ENCODE results near the gene ASCL5.

The ASCL5 gene

DNA sequence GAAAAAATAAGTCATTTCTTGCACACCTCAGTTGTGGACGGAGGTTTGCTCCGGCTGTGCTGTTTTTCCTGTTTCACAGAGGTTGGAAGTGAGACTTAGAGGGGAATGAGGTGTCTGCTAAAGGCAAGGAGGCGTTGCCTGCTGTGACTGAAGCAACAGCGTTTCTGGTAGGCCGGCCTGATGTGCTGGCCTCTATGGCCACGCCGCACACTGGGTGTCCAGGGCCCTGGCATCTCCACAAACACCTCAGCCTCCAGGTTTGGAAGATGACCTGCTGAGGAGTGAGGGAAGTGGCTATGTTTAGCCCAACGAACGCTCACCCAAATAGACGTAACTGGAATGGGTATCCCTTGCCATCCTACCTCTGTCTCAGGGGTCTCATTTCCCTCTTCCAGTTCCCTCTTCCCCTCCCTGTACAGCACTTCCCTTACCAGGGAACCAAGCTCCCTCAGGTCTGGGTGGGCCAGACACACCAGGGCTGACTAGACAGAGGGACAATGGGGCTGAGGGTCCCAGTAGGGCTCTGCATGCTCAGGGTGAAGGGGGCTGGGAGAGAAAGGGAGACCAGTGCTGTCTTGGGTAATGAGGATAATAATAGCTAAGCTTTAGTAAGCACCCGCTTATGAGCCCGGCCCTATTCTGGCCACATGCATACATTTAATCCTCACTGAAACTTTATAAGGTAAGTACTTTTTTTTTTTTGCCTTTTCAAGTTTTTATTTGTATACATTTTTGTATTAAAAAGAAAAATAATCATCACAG lies 26.6 kb downstream of the ASCL5 start:
- H3K4me1 Mint-ChIP-seq: no peaks in the 10 kb centered on the region
- H3K36me3 Mint-ChIP-seq: no peaks in the 10 kb centered on the region
- ATAC-seq (ENCODE audit: low read depth) (no peak), DNase-seq (ENCODE audit: low spot score in 2 of 2) (no peak)
- H3K27me3 Mint-ChIP-seq: peaks cover 12% of the 10 kb centered on the region
- H3K27ac Mint-ChIP-seq: no peak overlapping the region
- H3K9me3 Mint-ChIP-seq: no peaks in the 10 kb centered on the region
- H3K4me3 Mint-ChIP-seq: no peak overlapping the region

DNA sequence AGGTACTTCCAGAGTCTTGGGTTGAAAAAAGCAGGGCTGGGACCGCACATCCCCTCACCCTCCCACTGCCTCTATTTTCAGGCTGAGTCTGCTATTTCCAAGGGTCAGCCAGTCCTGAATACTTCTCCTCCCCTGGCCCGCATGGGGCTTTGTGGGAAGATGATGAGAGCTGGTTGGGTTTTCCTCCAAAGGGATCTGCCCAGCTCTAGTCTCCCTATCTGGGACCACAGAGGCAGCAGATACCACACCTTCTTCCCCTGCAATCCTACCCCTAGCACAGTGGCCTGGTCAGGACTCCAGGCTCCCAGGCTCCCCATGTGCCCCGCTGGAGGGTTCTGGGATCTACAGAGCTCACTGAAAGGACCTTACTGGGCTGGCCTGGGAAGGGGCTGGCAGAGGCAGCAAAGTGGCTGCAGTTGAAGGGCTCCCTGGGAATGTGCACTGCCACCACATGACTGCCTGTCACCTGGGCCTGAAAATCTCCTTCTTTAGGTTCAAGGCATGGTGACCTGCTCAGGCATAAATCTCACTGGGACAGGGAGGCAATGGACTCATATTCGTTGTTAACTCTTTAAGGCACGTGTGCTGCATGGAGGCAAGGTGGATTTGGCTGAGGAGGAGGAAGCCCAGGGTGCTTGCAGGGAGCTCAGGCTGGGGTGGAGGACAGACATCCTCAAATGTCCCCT lies 27.8 kb downstream of the ASCL5 start:
- Mint-ChIP-seq H3K4me1 (no peaks in the 10 kb centered on the region), H3K36me3 (no peaks in the 10 kb centered on the region), H3K27me3 (peaks cover 12% of the 10 kb centered on the region), H3K9me3 (no peaks in the 10 kb centered on the region), H3K4me3 (no peak overlapping the region), H3K27ac (no peak overlapping the region)
- DNase-seq (ENCODE audit: low spot score in 2 of 2) (no peak), ATAC-seq (ENCODE audit: low read depth) (no peak)

DNA sequence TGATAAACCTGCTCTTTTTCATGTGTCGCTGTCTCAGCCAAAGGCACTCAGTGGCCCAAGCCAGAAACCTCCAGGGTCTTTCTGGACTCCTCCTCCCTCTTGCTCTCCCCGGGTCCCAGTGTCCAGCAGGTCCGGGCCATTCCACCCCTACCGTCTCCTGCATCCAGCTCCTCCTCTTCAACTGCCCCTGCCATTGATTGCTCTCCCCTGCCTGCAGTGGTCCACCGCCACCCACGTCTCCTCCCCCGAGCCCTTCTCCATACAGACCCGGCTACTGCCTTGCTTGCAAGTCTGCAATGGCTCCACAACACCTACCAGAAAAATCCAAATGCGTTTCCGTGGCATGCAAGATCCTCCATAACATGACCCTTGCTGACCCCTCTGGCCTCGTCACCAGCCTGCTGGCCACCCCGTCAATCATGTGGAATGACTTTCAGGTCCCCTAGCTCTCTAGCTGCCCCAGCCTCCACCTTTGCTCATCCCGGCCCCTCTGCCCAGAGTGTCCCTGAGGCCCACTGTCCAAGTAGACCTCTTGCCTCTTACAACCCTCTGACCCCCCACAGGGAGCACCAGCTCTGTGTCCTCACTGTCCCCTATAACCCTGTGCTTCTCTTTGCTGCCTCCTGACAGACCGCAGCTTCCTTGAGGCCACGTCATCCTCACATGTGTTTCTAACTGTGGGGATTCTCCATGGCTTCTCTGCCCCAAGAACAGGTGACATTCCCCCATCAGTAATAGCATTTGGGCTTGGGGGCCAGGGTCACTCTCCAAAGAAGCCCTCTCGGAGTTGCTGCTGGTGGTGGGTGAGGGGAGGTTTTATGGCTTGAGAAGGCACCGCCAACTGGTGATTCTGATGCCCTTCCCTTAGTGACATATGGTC lies 29.8 kb downstream of the ASCL5 start:
- DNase-seq (ENCODE audit: low spot score in 2 of 2) (no peak), ATAC-seq (ENCODE audit: low read depth) (no peak)
- Mint-ChIP-seq H3K27me3 (peaks cover 15% of the 10 kb centered on the region), H3K9me3 (no peaks in the 10 kb centered on the region), H3K36me3 (no peaks in the 10 kb centered on the region), H3K4me1 (no peaks in the 10 kb centered on the region), H3K27ac (no peak overlapping the region), H3K4me3 (no peak overlapping the region)

DNA sequence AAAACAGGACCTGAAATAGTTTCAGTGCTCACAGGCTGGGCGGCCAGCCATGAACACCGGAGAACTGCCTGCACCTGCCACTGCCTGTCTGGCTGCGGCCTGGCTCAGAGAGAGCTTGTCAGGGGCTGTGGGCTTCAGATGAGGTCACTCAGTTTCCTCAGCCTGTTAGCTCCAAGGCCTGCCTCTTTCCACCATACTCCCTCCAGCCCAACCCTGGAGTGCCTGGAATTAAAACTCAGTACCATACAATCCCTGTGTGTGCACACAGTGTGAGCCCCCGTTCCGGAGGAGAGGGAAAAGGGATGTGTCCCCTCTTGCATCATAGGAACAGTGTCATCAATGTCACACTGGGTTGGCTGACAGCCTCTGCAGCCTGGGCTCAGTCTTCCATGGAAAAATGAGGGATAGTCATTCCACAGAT lies 30.9 kb downstream of the ASCL5 start:
- no peaks in the 10 kb centered on the region for H3K9me3 Mint-ChIP-seq
- ATAC-seq (ENCODE audit: low read depth) (no peak), DNase-seq (ENCODE audit: low spot score in 2 of 2) (no peak)
- H3K27me3 Mint-ChIP-seq: peaks cover 15% of the 10 kb centered on the region
- H3K4me1 Mint-ChIP-seq: no peaks in the 10 kb centered on the region
- no peaks in the 10 kb centered on the region for H3K36me3 Mint-ChIP-seq
- H3K4me3 Mint-ChIP-seq: no peak overlapping the region
- no peak overlapping the region for H3K27ac Mint-ChIP-seq

DNA sequence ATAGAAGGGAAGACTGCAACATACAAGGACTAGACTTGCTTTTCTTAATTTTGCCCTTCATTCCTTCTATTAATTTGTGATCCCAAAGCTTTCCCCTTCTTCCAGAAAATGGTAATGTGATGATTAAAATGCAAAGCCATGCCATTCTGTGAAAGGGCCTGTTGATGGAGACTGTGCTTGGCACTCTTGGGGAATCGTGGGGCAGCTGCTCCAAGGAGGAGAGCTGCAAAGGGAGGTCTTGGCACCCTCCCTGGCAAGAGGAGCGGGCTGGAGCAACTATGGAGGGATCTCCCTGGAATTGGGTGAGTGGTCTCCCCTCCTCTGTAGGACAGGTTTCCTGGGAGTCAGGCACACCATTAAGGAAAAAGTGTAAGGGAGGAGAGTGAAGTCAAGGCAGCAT lies 31.4 kb downstream of the ASCL5 start:
- H3K4me1 Mint-ChIP-seq: no peaks in the 10 kb centered on the region
- peaks cover 15% of the 10 kb centered on the region for H3K27me3 Mint-ChIP-seq
- H3K36me3 Mint-ChIP-seq: no peaks in the 10 kb centered on the region
- ATAC-seq (ENCODE audit: low read depth) (no peak), DNase-seq (ENCODE audit: low spot score in 2 of 2) (no peak)
- no peaks in the 10 kb centered on the region for H3K9me3 Mint-ChIP-seq
- no peak overlapping the region for H3K27ac Mint-ChIP-seq
- H3K4me3 Mint-ChIP-seq: no peak overlapping the region

DNA sequence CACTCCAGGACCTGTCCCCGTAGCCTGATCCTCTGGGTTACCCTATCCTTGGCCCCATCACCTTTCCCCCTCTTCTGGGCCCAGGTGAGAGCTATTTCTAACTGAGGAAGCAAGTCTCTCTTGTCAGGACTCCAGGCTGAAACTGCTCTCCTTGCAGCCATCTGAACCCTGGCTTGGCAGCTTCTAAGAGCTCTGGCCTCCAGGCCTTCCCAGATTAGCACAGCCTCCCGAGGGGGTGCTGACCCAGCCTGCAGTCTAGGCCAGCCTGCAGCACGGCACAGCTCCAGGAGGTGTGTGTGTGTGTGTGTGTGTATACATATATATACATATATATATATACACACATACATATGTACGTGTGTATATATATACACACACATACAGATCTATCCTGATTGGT lies 32.2 kb downstream of the ASCL5 start:
- H3K4me1 Mint-ChIP-seq: no peaks in the 10 kb centered on the region
- H3K9me3 Mint-ChIP-seq: no peaks in the 10 kb centered on the region
- H3K36me3 Mint-ChIP-seq: no peaks in the 10 kb centered on the region
- H3K4me3 Mint-ChIP-seq: no peak overlapping the region
- ATAC-seq (ENCODE audit: low read depth): no peak
- no peak overlapping the region for H3K27ac Mint-ChIP-seq
- DNase-seq (ENCODE audit: low spot score in 2 of 2): no peak
- peaks cover 15% of the 10 kb centered on the region for H3K27me3 Mint-ChIP-seq

DNA sequence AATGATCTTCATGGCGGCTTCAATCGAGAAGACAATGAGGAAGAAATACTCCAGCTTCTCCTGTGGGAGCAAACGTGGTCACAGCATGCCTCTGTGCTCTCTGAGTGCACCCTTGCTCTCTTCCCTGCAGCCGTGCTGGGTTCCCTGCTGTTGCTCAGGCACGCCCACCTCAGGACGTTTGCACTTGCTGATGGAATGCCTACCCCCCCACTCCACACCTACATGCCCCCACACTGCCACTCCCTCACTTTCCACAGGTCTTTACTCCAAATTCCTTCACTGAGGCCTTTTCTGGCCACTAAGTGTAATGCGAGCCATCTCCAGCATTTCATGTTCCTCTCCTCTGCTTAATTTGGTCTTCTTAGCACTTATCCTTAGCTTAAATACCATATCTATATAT lies 33.0 kb downstream of the ASCL5 start:
- Mint-ChIP-seq H3K4me3 (no peak overlapping the region), H3K4me1 (no peaks in the 10 kb centered on the region), H3K9me3 (no peaks in the 10 kb centered on the region), H3K36me3 (no peaks in the 10 kb centered on the region), H3K27ac (no peak overlapping the region), H3K27me3 (peaks cover 15% of the 10 kb centered on the region)
- ATAC-seq (ENCODE audit: low read depth) (no peak), DNase-seq (ENCODE audit: low spot score in 2 of 2) (no peak)

DNA sequence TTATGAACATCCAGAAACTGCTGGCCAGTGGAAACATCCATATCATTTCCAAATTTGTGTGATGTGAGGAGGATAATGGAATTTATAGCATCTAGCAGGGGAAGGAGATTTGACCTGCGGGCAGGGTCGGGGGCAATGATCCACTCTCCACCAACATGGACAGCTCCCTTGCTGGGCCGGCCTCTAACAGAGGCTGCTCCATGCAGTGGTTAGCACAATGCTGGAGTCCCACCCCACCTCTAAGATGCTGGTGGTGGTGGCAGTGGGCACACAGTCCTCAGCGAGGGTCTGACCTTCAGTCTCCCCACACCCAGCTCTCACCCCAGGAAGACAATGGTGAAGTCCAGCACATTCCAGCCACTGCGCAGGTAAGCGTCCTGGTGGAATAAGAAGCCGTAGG lies 33.4 kb downstream of the ASCL5 start:
- Mint-ChIP-seq H3K36me3 (no peaks in the 10 kb centered on the region), H3K4me1 (no peaks in the 10 kb centered on the region), H3K27me3 (peaks cover 15% of the 10 kb centered on the region), H3K9me3 (no peaks in the 10 kb centered on the region), H3K27ac (no peak overlapping the region), H3K4me3 (no peak overlapping the region)
- no peak for ATAC-seq (ENCODE audit: low read depth)
- DNase-seq (ENCODE audit: low spot score in 2 of 2): no peak

DNA sequence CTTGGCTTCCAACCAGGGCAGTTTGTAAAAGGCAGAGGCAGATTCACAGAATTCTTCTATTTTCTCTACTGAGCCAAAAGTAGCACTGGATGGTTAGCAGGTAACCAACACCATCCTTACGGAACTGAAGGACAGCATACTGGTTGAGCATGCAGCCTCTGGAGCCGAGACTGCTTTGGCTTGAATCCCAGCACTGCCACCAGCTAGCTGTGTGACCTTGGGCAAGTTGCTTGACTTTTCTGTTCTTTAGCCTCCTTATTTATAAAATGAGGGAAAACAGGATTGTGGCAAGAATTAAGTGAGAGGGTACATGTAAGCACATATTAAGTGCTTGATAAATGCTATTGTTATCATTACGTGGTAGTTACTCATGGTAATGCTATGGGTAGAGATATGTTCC lies 34.2 kb downstream of the ASCL5 start:
- peaks cover 16% of the 10 kb centered on the region for H3K27me3 Mint-ChIP-seq
- H3K36me3 Mint-ChIP-seq: no peaks in the 10 kb centered on the region
- H3K27ac Mint-ChIP-seq: no peak overlapping the region
- no peaks in the 10 kb centered on the region for H3K4me1 Mint-ChIP-seq
- H3K4me3 Mint-ChIP-seq: no peak overlapping the region
- ATAC-seq (ENCODE audit: low read depth): no peak
- DNase-seq (ENCODE audit: low spot score in 2 of 2): no peak
- no peaks in the 10 kb centered on the region for H3K9me3 Mint-ChIP-seq

DNA sequence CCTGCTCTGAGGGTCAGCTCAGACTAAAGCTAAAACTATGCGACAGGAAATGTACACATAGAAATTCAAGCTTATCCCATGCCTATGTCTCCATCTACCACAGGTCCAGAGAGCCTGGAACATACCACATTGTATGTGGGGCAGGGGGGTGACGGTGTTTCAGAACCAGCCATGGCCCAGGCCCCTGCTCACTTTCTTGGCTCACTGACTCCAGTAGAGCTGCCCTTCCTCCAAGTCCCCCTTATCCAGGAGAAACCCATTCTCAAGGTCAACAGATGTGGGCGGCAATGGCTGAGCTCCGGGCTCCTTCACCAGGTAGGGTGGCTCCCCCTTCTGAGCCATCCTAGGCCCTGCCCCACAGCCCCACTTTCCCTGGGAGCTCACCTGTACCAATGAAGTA lies 35.7 kb downstream of the ASCL5 start:
- Mint-ChIP-seq H3K36me3 (no peaks in the 10 kb centered on the region), H3K27me3 (peaks cover 13% of the 10 kb centered on the region), H3K9me3 (no peaks in the 10 kb centered on the region), H3K27ac (no peak overlapping the region), H3K4me3 (no peak overlapping the region), H3K4me1 (no peaks in the 10 kb centered on the region)
- no peak for ATAC-seq (ENCODE audit: low read depth)
- no peak for DNase-seq (ENCODE audit: low spot score in 2 of 2)

DNA sequence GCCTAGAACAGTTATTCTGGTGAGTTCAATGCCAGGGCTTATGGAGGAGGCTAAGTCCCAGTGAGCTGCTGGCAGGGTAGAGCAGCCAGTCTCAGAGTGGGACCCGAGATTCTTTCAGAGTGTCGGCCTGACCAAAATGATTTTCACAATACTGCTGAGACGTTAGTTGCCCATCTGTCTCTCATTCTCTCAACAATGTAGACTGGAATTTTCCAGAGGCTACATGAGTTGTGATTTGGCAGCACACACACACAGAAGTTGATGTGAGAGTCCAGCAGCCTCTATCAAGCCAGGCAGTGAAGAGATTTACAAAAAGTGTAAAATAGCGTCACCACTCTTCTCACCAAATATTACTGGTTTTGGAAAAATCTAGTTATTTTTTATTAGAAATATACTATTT lies 36.4 kb downstream of the ASCL5 start:
- Mint-ChIP-seq H3K4me3 (no peak overlapping the region), H3K36me3 (no peaks in the 10 kb centered on the region), H3K27ac (no peak overlapping the region), H3K27me3 (peaks cover 14% of the 10 kb centered on the region), H3K4me1 (no peaks in the 10 kb centered on the region), H3K9me3 (no peaks in the 10 kb centered on the region)
- DNase-seq (ENCODE audit: low spot score in 2 of 2) (no peak), ATAC-seq (ENCODE audit: low read depth) (no peak)

DNA sequence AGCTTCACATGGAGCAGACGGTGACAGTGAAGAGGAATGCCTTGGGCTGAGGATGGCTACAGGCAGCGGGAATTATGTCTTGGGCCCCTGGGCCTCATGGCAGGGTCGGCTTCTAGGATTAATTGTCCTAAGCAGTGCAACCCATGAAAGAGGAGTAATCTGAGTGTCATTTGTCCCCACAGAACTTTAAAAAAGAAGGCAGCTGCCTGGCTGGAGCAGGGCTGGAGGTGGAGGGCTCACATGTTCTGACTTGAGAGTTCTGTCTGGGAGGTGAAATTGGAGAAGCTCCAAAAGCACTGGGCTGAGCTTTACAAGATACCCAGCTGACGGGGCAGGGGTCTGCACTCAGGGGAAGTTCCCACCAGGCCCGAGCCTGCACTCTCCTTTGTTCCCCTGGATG lies 37.4 kb downstream of the ASCL5 start:
- no peak for DNase-seq (ENCODE audit: low spot score in 2 of 2)
- no peak overlapping the region for H3K4me3 Mint-ChIP-seq
- ATAC-seq (ENCODE audit: low read depth): no peak
- H3K4me1 Mint-ChIP-seq: no peaks in the 10 kb centered on the region
- H3K27ac Mint-ChIP-seq: no peak overlapping the region
- peaks cover 17% of the 10 kb centered on the region for H3K27me3 Mint-ChIP-seq
- H3K9me3 Mint-ChIP-seq: no peaks in the 10 kb centered on the region
- H3K36me3 Mint-ChIP-seq: no peaks in the 10 kb centered on the region

DNA sequence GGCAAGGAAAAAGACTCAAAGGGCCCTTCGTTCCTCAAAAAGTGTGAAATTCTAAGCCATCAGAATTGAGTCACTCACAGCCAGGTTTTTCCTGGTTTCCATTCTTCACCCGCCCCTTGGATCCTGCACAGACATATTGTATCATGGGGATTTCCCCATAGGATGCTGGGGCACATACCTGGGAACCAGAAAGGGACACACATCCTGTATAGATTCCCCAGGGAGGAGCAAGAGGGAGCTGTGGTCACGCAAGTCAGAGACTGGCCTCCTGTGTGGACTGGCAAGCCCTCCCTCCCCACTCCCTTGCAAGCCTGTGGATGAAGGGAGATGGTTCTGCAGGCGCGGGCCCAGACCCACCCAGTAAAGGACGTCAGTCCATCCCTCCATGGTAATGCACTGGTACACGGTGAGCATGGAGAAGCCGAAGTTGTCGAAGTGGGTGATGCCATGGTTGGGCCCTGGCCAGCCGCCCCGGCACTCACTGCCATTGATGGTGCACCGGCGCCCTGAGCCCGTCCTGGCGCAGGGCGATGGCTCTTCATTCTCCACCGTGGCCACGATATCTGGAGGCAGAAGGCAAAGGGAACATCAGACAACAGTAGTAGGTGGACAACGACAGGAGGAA lies 38.0 kb downstream of the ASCL5 start:
- Mint-ChIP-seq H3K9me3 (no peaks in the 10 kb centered on the region), H3K27me3 (peaks cover 16% of the 10 kb centered on the region), H3K4me3 (no peak overlapping the region), H3K4me1 (no peaks in the 10 kb centered on the region), H3K36me3 (no peaks in the 10 kb centered on the region), H3K27ac (no peak overlapping the region)
- ATAC-seq (ENCODE audit: low read depth) (no peak), DNase-seq (ENCODE audit: low spot score in 2 of 2) (no peak)

DNA sequence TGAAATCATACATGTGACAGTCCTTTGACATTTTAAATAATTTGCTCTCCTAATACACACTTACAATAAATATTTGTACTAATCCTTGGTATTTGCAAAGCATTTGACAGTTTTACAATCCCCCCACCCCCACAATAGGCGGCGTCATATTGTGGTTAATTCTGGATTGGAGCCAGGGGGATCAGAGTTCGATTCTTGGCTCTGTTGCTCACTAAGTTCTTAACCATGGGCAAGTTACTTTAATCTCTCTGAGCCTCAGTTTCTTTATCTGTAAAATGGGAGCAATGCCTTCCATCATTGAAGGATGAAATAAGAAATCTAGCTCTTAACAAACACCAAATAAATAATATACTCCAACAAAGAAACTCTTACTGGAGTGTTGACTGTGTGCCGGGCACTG lies 38.6 kb downstream of the ASCL5 start:
- ATAC-seq (ENCODE audit: low read depth) (no peak), DNase-seq (ENCODE audit: low spot score in 2 of 2) (no peak)
- Mint-ChIP-seq H3K27ac (no peak overlapping the region), H3K36me3 (no peaks in the 10 kb centered on the region), H3K9me3 (no peaks in the 10 kb centered on the region), H3K27me3 (peaks cover 15% of the 10 kb centered on the region), H3K4me1 (no peaks in the 10 kb centered on the region), H3K4me3 (no peak overlapping the region)
